DND-41 (cell line): ENCODE results near the gene SMC3.

Experiments used
- CTCF ChIP-seq: IDR thresholded peaks from 2 replicates; pipeline ENCODE4 v1.5.1; 2012; ENCODE audit warnings: borderline replicate concordance, low read length, moderate library complexity, mild to moderate bottlenecking; ENCODE audit not compliant: poor library complexity, severe bottlenecking; ENCODE audit errors: extremely low read depth
- EZH2 ChIP-seq: IDR thresholded peaks from 3 replicates; pipeline ENCODE4 v1.6.1; 2012; ENCODE audit warnings: borderline replicate concordance, low read depth, mild to moderate bottlenecking, moderate library complexity, low read length, inconsistent platforms; ENCODE audit not compliant: severe bottlenecking

- TF ChIP-seq CTCF: no peak
- TF ChIP-seq EZH2: no peak
Measured at GRCh38 chr10:110637558-110638053, 70.1 kb downstream of the SMC3 start.
